GM12892 (cell line): ENCODE results near the gene ATF1.

Experiments used
- POLR2A ChIP-seq: IDR thresholded peaks from 2 replicates; pipeline ENCODE4 v1.6.1; 2011; ENCODE audit warnings: low read depth, low read length, control low read depth
- POLR2AphosphoS5 ChIP-seq: IDR thresholded peaks from 2 replicates; pipeline ENCODE4 v1.6.1; 2011; ENCODE audit warnings: low read depth, low read length, control low read depth
- TAF1 ChIP-seq: IDR thresholded peaks from 2 replicates; pipeline ENCODE4 v1.6.1; 2011; ENCODE audit warnings: low read depth, mild to moderate bottlenecking, control low read depth, low read length, borderline replicate concordance

DNA sequence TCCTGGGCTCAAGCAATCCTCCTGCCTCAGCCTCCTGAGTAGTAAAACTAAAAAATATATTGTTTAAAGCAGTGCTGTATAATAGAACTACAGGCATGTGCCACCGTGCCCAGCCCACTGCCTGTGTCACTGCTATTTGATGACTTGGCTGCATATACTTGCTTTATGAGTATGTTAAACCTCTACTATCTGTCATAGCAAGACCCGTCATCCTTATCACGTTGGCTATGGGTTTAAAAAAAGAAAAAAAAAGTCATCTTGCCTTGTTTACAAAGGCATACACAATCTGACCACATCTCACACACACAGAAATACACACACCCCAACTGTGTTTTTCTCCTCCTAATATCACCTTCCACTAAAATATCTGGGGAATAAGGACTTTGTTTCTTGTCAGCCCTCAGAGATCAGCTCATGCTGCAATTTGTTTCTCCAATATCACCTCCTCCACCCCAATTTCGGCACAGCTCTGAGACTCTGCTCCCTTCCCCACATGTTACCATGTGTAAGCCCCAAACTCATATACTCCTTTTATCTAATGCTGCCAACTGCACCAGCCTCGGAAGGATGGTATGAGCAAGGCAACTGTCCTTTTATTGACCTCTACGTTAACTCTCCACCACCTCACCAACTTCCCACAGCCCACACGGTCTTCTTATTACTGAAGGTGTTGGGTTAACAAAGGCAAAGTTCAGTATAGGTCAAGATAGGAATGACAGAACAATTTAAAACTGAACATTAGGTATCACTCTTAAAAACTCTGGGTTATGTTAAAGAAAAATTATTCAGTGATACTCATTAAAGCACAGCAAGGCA lies 78.0 kb downstream of the ATF1 start:
- TF ChIP-seq POLR2AphosphoS5 (no peak), POLR2A (no peak), TAF1 (no peak)
